Caco-2 (cell line): ENCODE data around the gene CHAF1A. TPM values are rescaled to one million over a fixed set of nuclear protein-coding genes. Genes with fewer than 3 reads are reported as not detected.

Source experiments
- BruUV-seq: library from RNA; stranded (reverse); fragments of 400-500 nt; replicated peaks from 2 replicates; lab custom pipeline; 2021; lab: Mats Ljungman, UMichigan
- CTCF ChIA-PET: fragments of 300-600 bp; sonication (Branson Sonifier 250); formaldehyde crosslinking; loops from one replicate; lab custom pipeline; 2022; ENCODE audit warnings: antibody characterized with exemption; lab: Charles Lee
- POLR2A ChIA-PET: fragments of 300-600 bp; sonication (Branson Sonifier 250); formaldehyde crosslinking; loops from one replicate; lab custom pipeline; 2022; ENCODE audit warnings: antibody characterized with exemption; lab: Charles Lee
- DNase-seq, 2 experiments: peaks; one replicate each; pipeline versions ENCODE4 v3.0.0 to v3.0.0-alpha.2; 2020 to 2022
- H3K27me3 ChIP-seq: replicated peaks from 2 replicates; pipeline ENCODE4 v1.6.0; 2011; ENCODE audit warnings: low read length; ENCODE audit not compliant: control insufficient read depth, insufficient read depth
- H3K36me3 ChIP-seq: 2 replicates; pipeline ENCODE4 v1.5.1; 2011; ENCODE audit warnings: low read length; ENCODE audit not compliant: control insufficient read depth, insufficient read depth
- H3K4me1 ChIP-seq: fragments of 250-450 bp; sonication (Bioruptor Pico); 2 replicates; pipeline ENCODE4 v1.5.1; 2020; ENCODE audit warnings: mild to moderate bottlenecking
- H3K4me3 ChIP-seq: 2 replicates; pipeline ENCODE4 v1.5.1; 2011; ENCODE audit warnings: low read depth, mild to moderate bottlenecking, control low read depth, low read length
- H3K9me3 ChIP-seq: fragments of 250-450 bp; sonication (Bioruptor Pico); 2 replicates; pipeline ENCODE4 v1.5.1; 2020; ENCODE audit warnings: mild to moderate bottlenecking, moderate library complexity
- H3K27ac Mint-ChIP-seq: one replicate; pipeline ENCODE4 v1.8.0; 2022; ENCODE audit warnings: mixed read lengths; ENCODE audit not compliant: unreplicated experiment
- H3K27me3 Mint-ChIP-seq: one replicate; pipeline ENCODE4 v1.8.0; 2022; ENCODE audit warnings: mixed read lengths; ENCODE audit not compliant: insufficient read depth, unreplicated experiment
- H3K36me3 Mint-ChIP-seq: one replicate; pipeline ENCODE4 v1.8.0; 2022; ENCODE audit warnings: mild to moderate bottlenecking, mixed read lengths; ENCODE audit not compliant: insufficient read depth, unreplicated experiment
- H3K4me1 Mint-ChIP-seq: one replicate; pipeline ENCODE4 v1.8.0; 2022; ENCODE audit warnings: low read depth, mixed read lengths; ENCODE audit not compliant: unreplicated experiment
- H3K4me3 Mint-ChIP-seq: one replicate; pipeline ENCODE4 v1.8.0; 2022; ENCODE audit warnings: mild to moderate bottlenecking, moderate library complexity, mixed read lengths; ENCODE audit not compliant: unreplicated experiment
- H3K9me3 Mint-ChIP-seq: one replicate; pipeline ENCODE4 v1.8.0; 2022; ENCODE audit warnings: mixed read lengths; ENCODE audit not compliant: unreplicated experiment
- intact Hi-C: fragments of 100-400 bp; cut with micrococcal nuclease; formaldehyde crosslinking; loops from one replicate; pipeline ENCODE4 v1.10.0; 2022; ENCODE audit not compliant: unreplicated experiment
- total RNA-seq: library from RNA; stranded (reverse); gene quantifications from 2 replicates; pipeline ENCODE4 v1.2.3, GENCODE V29; 2022
- TF ChIP-seq, protein P1 (sequence below), 2 experiments: fragments of 200-600 bp in 1 of 2; IDR thresholded peaks; 1 replicate in 1 of 2; 2 replicates in 1 of 2; pipeline versions ENCODE4 v1.5.1 to v1.8.0; 2011 to 2022; ENCODE audit warnings: antibody characterized with exemption in 1 of 2, control low read depth in 1 of 2, inconsistent platforms in 1 of 2, low read depth in 1 of 2, low read length in 1 of 2, mild to moderate bottlenecking in 1 of 2, moderate library complexity in 1 of 2; ENCODE audit not compliant: insufficient read depth in 1 of 2, severe bottlenecking in 1 of 2, unreplicated experiment in 1 of 2

The CHAF1A gene
- total RNA-seq, 1 experiment from 2014 or later: 63.1 TPM

DNA sequence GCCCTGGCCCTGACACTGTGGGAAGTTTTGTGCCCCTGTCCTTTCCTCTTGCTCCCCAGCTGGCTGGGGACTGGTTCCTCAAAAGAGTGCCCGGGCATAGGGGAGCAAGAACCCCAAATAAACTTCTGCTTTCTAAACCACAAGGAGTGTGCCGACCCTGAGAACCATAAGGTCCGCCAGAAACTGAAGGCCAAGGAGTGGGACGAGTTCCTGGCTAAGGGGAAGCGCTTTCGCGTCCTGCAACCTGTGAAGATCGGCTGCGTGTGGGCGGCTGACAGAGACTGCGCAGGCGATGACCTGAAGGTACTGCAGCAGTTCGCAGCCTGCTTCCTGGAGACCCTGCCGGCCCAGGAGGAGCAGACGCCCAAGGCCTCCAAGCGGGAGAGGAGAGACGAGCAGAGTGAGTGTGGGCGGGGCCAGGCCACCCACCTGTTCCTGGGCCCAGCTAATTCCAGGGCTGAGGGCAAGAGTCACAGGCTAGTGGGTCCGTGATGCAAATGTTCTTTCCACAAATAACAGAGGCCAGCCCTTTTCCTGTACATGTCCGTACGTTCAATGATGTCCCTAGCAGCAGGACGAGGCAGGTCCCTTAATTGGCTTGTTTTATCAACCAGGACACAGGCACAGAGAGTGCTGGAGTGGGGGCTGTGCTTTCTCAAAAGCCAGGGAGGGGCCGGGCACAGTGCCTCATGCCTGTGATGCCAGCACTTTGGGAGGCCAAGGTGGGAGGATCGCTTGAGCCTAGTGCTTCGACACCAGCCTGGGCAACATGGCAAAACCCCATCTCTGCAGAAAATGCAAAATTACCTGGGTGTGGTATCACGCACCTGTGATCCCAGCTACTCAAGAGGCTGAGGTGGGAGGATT, 29.6 kb downstream of the CHAF1A start:
- no TSS peak for BruUV-seq
- Histone ChIP-seq H3K4me3 (no peak overlapping the region), H3K4me1 (no peaks in the 10 kb centered on the region), H3K36me3 (peaks cover 3% of the 10 kb centered on the region), H3K27me3 (no peaks in the 10 kb centered on the region), H3K9me3 (no peaks in the 10 kb centered on the region)
- Mint-ChIP-seq H3K27me3 (no peaks in the 10 kb centered on the region), H3K9me3 (no peaks in the 10 kb centered on the region), H3K4me1 (no peaks in the 10 kb centered on the region), H3K4me3 (no peak overlapping the region), H3K27ac (no peak overlapping the region), H3K36me3 (peaks cover 91% of the 10 kb centered on the region)
- intact Hi-C loops: no loop called here
- ChIA-PET CTCF (no interaction called here), POLR2A (no interaction called here)
- DNase-seq: no peak
- TF ChIP-seq, protein P1, sequence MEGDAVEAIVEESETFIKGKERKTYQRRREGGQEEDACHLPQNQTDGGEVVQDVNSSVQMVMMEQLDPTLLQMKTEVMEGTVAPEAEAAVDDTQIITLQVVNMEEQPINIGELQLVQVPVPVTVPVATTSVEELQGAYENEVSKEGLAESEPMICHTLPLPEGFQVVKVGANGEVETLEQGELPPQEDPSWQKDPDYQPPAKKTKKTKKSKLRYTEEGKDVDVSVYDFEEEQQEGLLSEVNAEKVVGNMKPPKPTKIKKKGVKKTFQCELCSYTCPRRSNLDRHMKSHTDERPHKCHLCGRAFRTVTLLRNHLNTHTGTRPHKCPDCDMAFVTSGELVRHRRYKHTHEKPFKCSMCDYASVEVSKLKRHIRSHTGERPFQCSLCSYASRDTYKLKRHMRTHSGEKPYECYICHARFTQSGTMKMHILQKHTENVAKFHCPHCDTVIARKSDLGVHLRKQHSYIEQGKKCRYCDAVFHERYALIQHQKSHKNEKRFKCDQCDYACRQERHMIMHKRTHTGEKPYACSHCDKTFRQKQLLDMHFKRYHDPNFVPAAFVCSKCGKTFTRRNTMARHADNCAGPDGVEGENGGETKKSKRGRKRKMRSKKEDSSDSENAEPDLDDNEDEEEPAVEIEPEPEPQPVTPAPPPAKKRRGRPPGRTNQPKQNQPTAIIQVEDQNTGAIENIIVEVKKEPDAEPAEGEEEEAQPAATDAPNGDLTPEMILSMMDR (IDR thresholded peaks at IDR 0.05; ENCODE audit: insufficient read depth in 1 of 2, low read depth in 1 of 2, low read length in 1 of 2, severe bottlenecking in 1 of 2, unreplicated experiment in 1 of 2): no peak

- Histone ChIP-seq H3K4me1 (no peaks in the 10 kb centered on the region), H3K4me3 (no peak overlapping the region), H3K36me3 (peaks cover 3% of the 10 kb centered on the region), H3K9me3 (no peaks in the 10 kb centered on the region), H3K27me3 (no peaks in the 10 kb centered on the region)
- BruUV-seq: no TSS peak
- Mint-ChIP-seq H3K36me3 (peaks cover 93% of the 10 kb centered on the region), H3K27me3 (no peaks in the 10 kb centered on the region), H3K4me3 (no peak overlapping the region), H3K4me1 (no peaks in the 10 kb centered on the region), H3K9me3 (no peaks in the 10 kb centered on the region), H3K27ac (no peak overlapping the region)
- intact Hi-C loops: no loop called here
- ChIA-PET POLR2A (no interaction called here), CTCF (no interaction called here)
- no peak for DNase-seq
- TF ChIP-seq, protein P1 (IDR thresholded peaks at IDR 0.05; ENCODE audit: insufficient read depth in 1 of 2, low read depth in 1 of 2, low read length in 1 of 2, severe bottlenecking in 1 of 2, unreplicated experiment in 1 of 2): no peak
Observed at GRCh38 chr19:4432918-4433506, 30.6 kb downstream of the CHAF1A start.

GRCh38 chr19:4434391-4434790, 32.0 kb downstream of the CHAF1A start:
- ChIA-PET CTCF (no interaction called here), POLR2A (interaction anchor here (0.6 kb wide), 1 partner anchor 14 kb away, joined by 3 read pairs; no protein-coding TSS in a partner anchor)
- Histone ChIP-seq H3K4me3 (no peak overlapping the region), H3K36me3 (peaks cover 3% of the 10 kb centered on the region), H3K9me3 (no peaks in the 10 kb centered on the region), H3K4me1 (no peaks in the 10 kb centered on the region), H3K27me3 (no peaks in the 10 kb centered on the region)
- TF ChIP-seq, protein P1 (IDR thresholded peaks at IDR 0.05; ENCODE audit: insufficient read depth in 1 of 2, low read depth in 1 of 2, low read length in 1 of 2, severe bottlenecking in 1 of 2, unreplicated experiment in 1 of 2): no peak
- no peak for DNase-seq
- H3K36me3 Mint-ChIP-seq: peaks cover 93% of the 10 kb centered on the region
- H3K4me1 Mint-ChIP-seq: no peaks in the 10 kb centered on the region
- intact Hi-C loops: no loop called here
- no peaks in the 10 kb centered on the region for H3K27me3 Mint-ChIP-seq
- no peaks in the 10 kb centered on the region for H3K9me3 Mint-ChIP-seq
- H3K4me3 Mint-ChIP-seq: no peak overlapping the region
- H3K27ac Mint-ChIP-seq: no peak overlapping the region
- no TSS peak for BruUV-seq
